Neutrophil (primary cell): ENCODE data around the gene GBX1.

ENCODE experiments used
- H3K27ac ChIP-seq: fragments of 200-600 bp; sonication (generic); 2 replicates; pipeline ENCODE4 v1.5.1; 2016; ENCODE audit warnings: mild to moderate bottlenecking, moderate library complexity
- H3K27me3 ChIP-seq: fragments of 200-600 bp; sonication (generic); 2 replicates; pipeline ENCODE4 v1.6.0; 2016; ENCODE audit warnings: mild to moderate bottlenecking
- H3K36me3 ChIP-seq: fragments of 200-600 bp; sonication (generic); 2 replicates; pipeline ENCODE4 v1.5.1; 2017
- H3K4me1 ChIP-seq, 2 experiments: fragments of 200-600 bp in 1 of 2; sonication (generic) in 1 of 2; 1 replicate in 1 of 2; 2 replicates in 1 of 2; pipeline versions ENCODE4 v1.5.1 to v1.6.1; 2013 to 2016; ENCODE audit warnings: low read depth in 1 of 2, low read length in 1 of 2, mild to moderate bottlenecking in 1 of 2, moderate library complexity in 1 of 2; ENCODE audit not compliant: control insufficient read depth in 1 of 2, insufficient read depth in 1 of 2
- H3K4me3 ChIP-seq, 2 experiments: fragments of 200-600 bp in 1 of 2; sonication (generic) in 1 of 2; 1 replicate in 1 of 2; 2 replicates in 1 of 2; pipeline ENCODE4 v1.5.1; 2013 to 2016; ENCODE audit warnings: low read depth in 1 of 2, low read length in 1 of 2, mild to moderate bottlenecking in 1 of 2, moderate library complexity in 1 of 2
- H3K9me3 ChIP-seq: fragments of 200-600 bp; sonication (generic); 2 replicates; pipeline ENCODE4 v1.5.1; 2016
- CTCF ChIP-seq: fragments of 200-600 bp; sonication (generic); IDR thresholded peaks from 2 replicates; pipeline ENCODE4 v1.5.1; 2016; ENCODE audit warnings: antibody characterized with exemption

The GBX1 gene

GRCh38 chr7:151122796-151123157, 44.7 kb downstream of the GBX1 start:
- Histone ChIP-seq H3K4me1 (no peaks in the 10 kb centered on the region), H3K9me3 (no peaks in the 10 kb centered on the region), H3K27me3 (no peaks in the 10 kb centered on the region), H3K4me3 (no peak overlapping the region), H3K36me3 (peaks cover 3% of the 10 kb centered on the region), H3K27ac (no peak overlapping the region)
- no peak for TF ChIP-seq CTCF

GRCh38 chr7:151122276-151122675, 45.2 kb downstream of the GBX1 start:
- H3K4me3 ChIP-seq: no peak overlapping the region
- H3K4me1 ChIP-seq: no peaks in the 10 kb centered on the region
- no peak overlapping the region for H3K27ac ChIP-seq
- peaks cover 3% of the 10 kb centered on the region for H3K36me3 ChIP-seq
- no peak for TF ChIP-seq CTCF
- no peaks in the 10 kb centered on the region for H3K9me3 ChIP-seq
- peaks cover 2% of the 10 kb centered on the region for H3K27me3 ChIP-seq

GRCh38 chr7:151121380-151122170, 45.9 kb downstream of the GBX1 start:
- Histone ChIP-seq H3K4me3 (no peak overlapping the region), H3K27ac (no peak overlapping the region), H3K9me3 (no peaks in the 10 kb centered on the region), H3K4me1 (no peaks in the 10 kb centered on the region), H3K27me3 (peaks cover 9% of the 10 kb centered on the region), H3K36me3 (peaks cover 3% of the 10 kb centered on the region)
- TF ChIP-seq CTCF: no peak

GRCh38 chr7:151120896-151121295, 46.6 kb downstream of the GBX1 start:
- TF ChIP-seq CTCF: no peak
- no peak overlapping the region for H3K27ac ChIP-seq
- H3K36me3 ChIP-seq: peaks cover 3% of the 10 kb centered on the region
- no peaks in the 10 kb centered on the region for H3K4me1 ChIP-seq
- H3K4me3 ChIP-seq: no peak overlapping the region
- H3K27me3 ChIP-seq: peaks cover 16% of the 10 kb centered on the region
- no peaks in the 10 kb centered on the region for H3K9me3 ChIP-seq

GRCh38 chr7:151119902-151120301, 47.6 kb downstream of the GBX1 start:
- Histone ChIP-seq H3K36me3 (peaks cover 3% of the 10 kb centered on the region), H3K4me3 (no peak overlapping the region), H3K4me1 (peaks cover 0 to 3% of the 10 kb centered on the region in 2 experiments), H3K9me3 (no peaks in the 10 kb centered on the region), H3K27ac (no peak overlapping the region), H3K27me3 (peaks cover 26% of the 10 kb centered on the region)
- TF ChIP-seq CTCF: no peak
